ENCODE results near the gene TREM2.

TREM2 gene

GRCh38 chr6:41161851-41162552 is 914 bp downstream of the TREM2 start:
- no peak overlapping the region for H3K27ac ChIP-seq (ENCODE audit: low read length)
- no peaks in the 10 kb centered on the region for H3K27me3 ChIP-seq (ENCODE audit: low read depth, low read length)
- H3K9me3 ChIP-seq (ENCODE audit: control insufficient read depth in 1 of 2, low read length in 2 of 2): no peaks in the 10 kb centered on the region
- H3K36me3 ChIP-seq (ENCODE audit: control insufficient read depth in 1 of 2, insufficient read depth in 2 of 2, low read length in 2 of 2): no peaks in the 10 kb centered on the region
- no peak overlapping the region for H3K4me3 ChIP-seq (ENCODE audit: low read depth in 1 of 2, low read length in 2 of 2)
- H3K4me1 ChIP-seq (ENCODE audit: control insufficient read depth in 1 of 2, insufficient read depth in 2 of 2, low read length in 2 of 2): no peaks in the 10 kb centered on the region

- Histone ChIP-seq H3K36me3 (ENCODE audit: control insufficient read depth in 1 of 2, insufficient read depth in 2 of 2, low read length in 2 of 2) (no peaks in the 10 kb centered on the region), H3K27me3 (ENCODE audit: low read depth, low read length) (no peaks in the 10 kb centered on the region), H3K27ac (ENCODE audit: low read length) (no peak overlapping the region), H3K4me1 (ENCODE audit: control insufficient read depth in 1 of 2, insufficient read depth in 2 of 2, low read length in 2 of 2) (no peaks in the 10 kb centered on the region), H3K9me3 (ENCODE audit: control insufficient read depth in 1 of 2, low read length in 2 of 2) (no peaks in the 10 kb centered on the region), H3K4me3 (ENCODE audit: low read depth in 1 of 2, low read length in 2 of 2) (no peak overlapping the region)
These were observed 1.5 kb downstream of the TREM2 start for GRCh38 chr6:41161380-41161779.

GRCh38 chr6:41160933-41161332 is 2.0 kb downstream of the TREM2 start:
- Histone ChIP-seq H3K27ac (ENCODE audit: low read length) (no peak overlapping the region), H3K36me3 (ENCODE audit: control insufficient read depth in 1 of 2, insufficient read depth in 2 of 2, low read length in 2 of 2) (no peaks in the 10 kb centered on the region), H3K4me1 (ENCODE audit: control insufficient read depth in 1 of 2, insufficient read depth in 2 of 2, low read length in 2 of 2) (no peaks in the 10 kb centered on the region), H3K4me3 (ENCODE audit: low read depth in 1 of 2, low read length in 2 of 2) (no peak overlapping the region), H3K9me3 (ENCODE audit: control insufficient read depth in 1 of 2, low read length in 2 of 2) (no peaks in the 10 kb centered on the region), H3K27me3 (ENCODE audit: low read depth, low read length) (no peaks in the 10 kb centered on the region)

GRCh38 chr6:41159415-41160082 is 3.4 kb downstream of the TREM2 start:
- Histone ChIP-seq H3K27me3 (ENCODE audit: low read depth, low read length) (no peaks in the 10 kb centered on the region), H3K36me3 (ENCODE audit: control insufficient read depth in 1 of 2, insufficient read depth in 2 of 2, low read length in 2 of 2) (no peaks in the 10 kb centered on the region), H3K4me1 (ENCODE audit: control insufficient read depth in 1 of 2, insufficient read depth in 2 of 2, low read length in 2 of 2) (no peaks in the 10 kb centered on the region), H3K4me3 (ENCODE audit: low read depth in 1 of 2, low read length in 2 of 2) (no peak overlapping the region), H3K27ac (ENCODE audit: low read length) (no peak overlapping the region), H3K9me3 (ENCODE audit: control insufficient read depth in 1 of 2, low read length in 2 of 2) (no peaks in the 10 kb centered on the region)

GRCh38 chr6:41157323-41157722 is 5.6 kb downstream of the TREM2 start:
- no peaks in the 10 kb centered on the region for H3K9me3 ChIP-seq (ENCODE audit: control insufficient read depth in 1 of 2, low read length in 2 of 2)
- no peaks in the 10 kb centered on the region for H3K36me3 ChIP-seq (ENCODE audit: control insufficient read depth in 1 of 2, insufficient read depth in 2 of 2, low read length in 2 of 2)
- H3K27ac ChIP-seq (ENCODE audit: low read length): no peak overlapping the region
- H3K27me3 ChIP-seq (ENCODE audit: low read depth, low read length): no peaks in the 10 kb centered on the region
- no peaks in the 10 kb centered on the region for H3K4me1 ChIP-seq (ENCODE audit: control insufficient read depth in 1 of 2, insufficient read depth in 2 of 2, low read length in 2 of 2)
- H3K4me3 ChIP-seq (ENCODE audit: low read depth in 1 of 2, low read length in 2 of 2): no peak overlapping the region

- H3K4me1 ChIP-seq (ENCODE audit: control insufficient read depth in 1 of 2, insufficient read depth in 2 of 2, low read length in 2 of 2): no peaks in the 10 kb centered on the region
- H3K27me3 ChIP-seq (ENCODE audit: low read depth, low read length): no peaks in the 10 kb centered on the region
- no peak overlapping the region for H3K4me3 ChIP-seq (ENCODE audit: low read depth in 1 of 2, low read length in 2 of 2)
- H3K36me3 ChIP-seq (ENCODE audit: control insufficient read depth in 1 of 2, insufficient read depth in 2 of 2, low read length in 2 of 2): no peaks in the 10 kb centered on the region
- H3K9me3 ChIP-seq (ENCODE audit: control insufficient read depth in 1 of 2, low read length in 2 of 2): no peaks in the 10 kb centered on the region
- H3K27ac ChIP-seq (ENCODE audit: low read length): no peak overlapping the region
These were observed 6.1 kb downstream of the TREM2 start for GRCh38 chr6:41156771-41157170.

- H3K4me3 ChIP-seq (ENCODE audit: low read depth in 1 of 2, low read length in 2 of 2): no peak overlapping the region
- H3K36me3 ChIP-seq (ENCODE audit: control insufficient read depth in 1 of 2, insufficient read depth in 2 of 2, low read length in 2 of 2): no peaks in the 10 kb centered on the region
- no peaks in the 10 kb centered on the region for H3K4me1 ChIP-seq (ENCODE audit: control insufficient read depth in 1 of 2, insufficient read depth in 2 of 2, low read length in 2 of 2)
- H3K27ac ChIP-seq (ENCODE audit: low read length): no peak overlapping the region
- no peaks in the 10 kb centered on the region for H3K9me3 ChIP-seq (ENCODE audit: control insufficient read depth in 1 of 2, low read length in 2 of 2)
- H3K27me3 ChIP-seq (ENCODE audit: low read depth, low read length): no peaks in the 10 kb centered on the region
These were observed 6.9 kb downstream of the TREM2 start for GRCh38 chr6:41156001-41156400.

GRCh38 chr6:41155132-41155805 is 7.6 kb downstream of the TREM2 start:
- Histone ChIP-seq H3K27ac (ENCODE audit: low read length) (no peak overlapping the region), H3K4me1 (ENCODE audit: control insufficient read depth in 1 of 2, insufficient read depth in 2 of 2, low read length in 2 of 2) (no peaks in the 10 kb centered on the region), H3K9me3 (ENCODE audit: control insufficient read depth in 1 of 2, low read length in 2 of 2) (no peaks in the 10 kb centered on the region), H3K4me3 (ENCODE audit: low read depth in 1 of 2, low read length in 2 of 2) (no peak overlapping the region), H3K36me3 (ENCODE audit: control insufficient read depth in 1 of 2, insufficient read depth in 2 of 2, low read length in 2 of 2) (no peaks in the 10 kb centered on the region), H3K27me3 (ENCODE audit: low read depth, low read length) (no peaks in the 10 kb centered on the region)

GRCh38 chr6:41153992-41154625 is 8.8 kb downstream of the TREM2 start, which contains the start of gene TREML1:
TREML1 (minus strand) TSS chr6:41154347; CDS start chr6:41154288, 59 bp downstream.
- Histone ChIP-seq H3K4me1 (ENCODE audit: control insufficient read depth in 1 of 2, insufficient read depth in 2 of 2, low read length in 2 of 2) (no peaks in the 10 kb centered on the region), H3K27me3 (ENCODE audit: low read depth, low read length) (no peaks in the 10 kb centered on the region), H3K4me3 (ENCODE audit: low read depth in 1 of 2, low read length in 2 of 2) (no peak within 1 kb of the TSS), H3K27ac (ENCODE audit: low read length) (no peak within 1 kb of the TSS), H3K36me3 (ENCODE audit: control insufficient read depth in 1 of 2, insufficient read depth in 2 of 2, low read length in 2 of 2) (no peaks in the 10 kb centered on the region), H3K9me3 (ENCODE audit: control insufficient read depth in 1 of 2, low read length in 2 of 2) (no peaks in the 10 kb centered on the region)

- H3K36me3 ChIP-seq (ENCODE audit: control insufficient read depth in 1 of 2, insufficient read depth in 2 of 2, low read length in 2 of 2): no peaks in the 10 kb centered on the region
- H3K4me1 ChIP-seq (ENCODE audit: control insufficient read depth in 1 of 2, insufficient read depth in 2 of 2, low read length in 2 of 2): no peaks in the 10 kb centered on the region
- H3K4me3 ChIP-seq (ENCODE audit: low read depth in 1 of 2, low read length in 2 of 2): no peak overlapping the region
- no peak overlapping the region for H3K27ac ChIP-seq (ENCODE audit: low read length)
- no peaks in the 10 kb centered on the region for H3K9me3 ChIP-seq (ENCODE audit: control insufficient read depth in 1 of 2, low read length in 2 of 2)
- H3K27me3 ChIP-seq (ENCODE audit: low read depth, low read length): no peaks in the 10 kb centered on the region
These were observed 9.5 kb downstream of the TREM2 start for GRCh38 chr6:41153451-41153850.

- H3K4me1 ChIP-seq (ENCODE audit: control insufficient read depth in 1 of 2, insufficient read depth in 2 of 2, low read length in 2 of 2): no peaks in the 10 kb centered on the region
- H3K9me3 ChIP-seq (ENCODE audit: control insufficient read depth in 1 of 2, low read length in 2 of 2): no peaks in the 10 kb centered on the region
- no peak overlapping the region for H3K27ac ChIP-seq (ENCODE audit: low read length)
- no peaks in the 10 kb centered on the region for H3K27me3 ChIP-seq (ENCODE audit: low read depth, low read length)
- no peaks in the 10 kb centered on the region for H3K36me3 ChIP-seq (ENCODE audit: control insufficient read depth in 1 of 2, insufficient read depth in 2 of 2, low read length in 2 of 2)
- no peak overlapping the region for H3K4me3 ChIP-seq (ENCODE audit: low read depth in 1 of 2, low read length in 2 of 2)
These were observed 12.2 kb downstream of the TREM2 start for GRCh38 chr6:41150671-41151070.
